Thyroid gland (tissue), 4 donors: Measurements from ENCODE around the gene PFKM. TPM values are rescaled to one million over a fixed set of nuclear protein-coding genes. Genes with fewer than 3 reads are reported as not detected.

Experiments
- microRNA-seq: library from miRNA; unstranded; fragments of <30 nt; microRNA quantifications from one replicate; pipeline ENCODE4, GENCODE V29; 2016
- small RNA-seq: library from RNA; depleted of rRNA; stranded (forward); fragments of <200 nt; gene quantifications from one replicate; pipeline ENCODE3, GENCODE V24; 2016
- total RNA-seq, 4 donors: library from RNA; depleted of rRNA; stranded (reverse); fragments of >200 nt; gene quantifications; one replicate each; pipeline ENCODE4 v1.2.3, GENCODE V29; 2016

PFKM gene
- total RNA-seq, 4 donors from 2014 or later = 36.1 to 66.7 (median 49.2) TPM

Small RNA genes lying within 50 kb of the gene (microRNA-seq; reads per million reads assigned to microRNA genes)
- 1.5 reads per million for gene MIR6505

Small RNA genes lying within 50 kb of the gene (small RNA-seq; reads per million reads assigned to genes)
- not detected for gene MIR6505
- not detected for gene RNU6-1203P

Other genes starting within 250 kb of the PFKM start
- gene VDR, start 214.4 kb upstream of the PFKM start, total RNA-seq = 1 to 10 TPM; 3.5 to 5.2 (median 3.9) TPM
- 100 to 1,000 TPM in 1 of 4 donors, 10 to 100 TPM in 3; 52.9 to 112 (median 79.1) TPM for gene TMEM106C, start 155.8 kb upstream of the PFKM start, total RNA-seq
- gene COL2A1, start 114.9 kb upstream of the PFKM start, total RNA-seq = not detected
- gene SENP1, start 13.3 kb upstream of the PFKM start, total RNA-seq = 10 to 100 TPM; 20.6 to 58.8 (median 24.5) TPM
- 10 to 100 TPM; 28.9 to 70.6 (median 33.4) TPM for gene ASB8, start 38.2 kb downstream of the PFKM start, total RNA-seq
- gene CCDC184, start 64.3 kb downstream of the PFKM start, total RNA-seq = under 1 TPM in 2 of 4 donors, not detected in 2; 0.44 to 0.54 TPM
- gene OR10AD1, start 83.9 kb downstream of the PFKM start, total RNA-seq = not detected
- 100 to 1,000 TPM in 1 of 4 donors, 10 to 100 TPM in 3; 19.1 to 119 (median 29.9) TPM for gene ZNF641, start 231.6 kb downstream of the PFKM start, total RNA-seq